ENCODE measurements around the gene EXD3.

EXD3 gene

DNA sequence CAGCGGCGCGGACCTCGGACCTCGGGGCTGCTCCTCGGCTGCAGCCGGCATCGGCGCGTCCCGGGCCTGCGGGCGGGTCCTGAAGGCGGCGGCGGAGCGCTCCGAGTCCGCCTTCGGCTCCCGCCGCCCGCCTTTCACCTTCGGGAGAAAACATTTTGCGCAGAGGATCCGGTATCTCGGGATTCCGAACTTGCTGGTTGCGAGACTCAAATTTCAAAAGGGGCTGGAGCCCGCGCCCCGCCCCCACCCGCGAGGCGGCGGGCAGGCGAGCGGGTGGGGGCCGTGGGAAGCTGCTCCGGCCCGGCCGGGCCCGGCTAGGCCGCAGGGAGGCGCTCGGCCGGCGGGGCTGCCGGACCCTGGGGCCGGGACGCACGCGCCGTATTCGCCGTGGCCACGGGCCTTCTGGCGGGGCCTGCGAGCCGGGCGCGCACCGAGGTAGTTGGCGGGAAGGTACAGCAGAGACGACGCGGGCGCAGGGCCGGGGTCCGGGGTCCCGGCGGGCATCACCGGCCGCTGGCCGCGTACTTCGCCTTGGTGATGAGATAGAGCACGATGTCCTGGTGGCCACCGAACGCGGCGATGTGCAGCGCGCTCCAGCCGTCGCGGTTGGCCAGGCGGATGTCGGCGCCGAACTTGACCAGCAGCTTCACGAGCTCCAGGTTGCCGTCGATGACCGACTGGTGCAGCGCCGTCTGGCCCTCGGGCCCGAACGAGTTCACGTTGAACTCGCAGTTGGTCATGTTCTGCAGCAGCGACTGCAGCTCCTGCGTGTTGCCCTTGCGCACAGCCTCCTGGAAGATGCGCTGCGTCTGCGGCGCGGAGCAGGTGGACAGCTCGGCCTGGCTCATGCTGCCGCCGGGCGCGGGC is 121.6 kb downstream of the EXD3 start:
- peak; percentile 23 for DNase-seq

DNA sequence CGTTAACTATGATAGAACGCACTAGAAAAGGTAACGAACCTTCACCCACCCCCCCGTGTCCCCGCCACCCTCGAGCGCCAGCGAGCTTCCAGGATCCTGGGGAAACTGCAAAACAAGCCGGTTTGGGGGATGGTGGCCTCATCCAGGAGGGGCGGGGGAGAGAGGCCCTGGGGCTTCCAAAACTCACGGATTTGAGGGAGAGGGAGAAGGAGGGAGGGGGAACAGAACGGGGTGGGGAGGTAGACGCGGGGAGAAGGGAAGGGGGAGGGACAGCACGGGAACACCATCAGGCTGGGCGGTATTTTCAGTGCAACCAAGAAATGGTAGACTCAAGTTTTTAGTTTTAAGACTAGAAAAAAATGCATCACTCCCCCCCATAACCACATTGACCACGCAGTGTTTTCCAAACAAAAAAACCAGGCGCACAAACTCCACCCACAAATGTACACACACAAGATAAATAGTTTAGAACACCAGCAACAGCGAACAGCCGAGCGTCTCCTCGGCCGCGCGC is 122.3 kb downstream of the EXD3 start:
- DNase-seq = peak; percentile 32

DNA sequence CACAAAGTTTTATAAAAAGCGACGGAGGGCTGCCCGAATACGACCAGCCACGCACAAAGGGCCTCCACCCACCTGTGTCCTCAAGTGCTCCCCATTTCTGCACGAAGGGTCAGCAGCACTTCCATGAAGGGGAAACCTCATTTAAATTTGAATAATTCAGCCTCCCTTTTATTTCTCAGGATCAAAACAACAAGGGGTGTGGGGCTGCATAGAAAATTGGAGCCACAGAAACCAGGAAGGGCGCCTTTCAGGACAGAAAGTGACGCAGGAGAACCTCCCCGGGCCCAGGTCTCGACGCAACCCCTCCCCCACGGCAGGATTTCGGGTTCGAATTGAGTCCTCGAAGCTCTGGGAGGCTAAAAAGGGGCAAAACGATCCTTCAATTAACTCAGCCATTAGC is 123.0 kb downstream of the EXD3 start:
- peak; percentile 5 for DNase-seq

DNA sequence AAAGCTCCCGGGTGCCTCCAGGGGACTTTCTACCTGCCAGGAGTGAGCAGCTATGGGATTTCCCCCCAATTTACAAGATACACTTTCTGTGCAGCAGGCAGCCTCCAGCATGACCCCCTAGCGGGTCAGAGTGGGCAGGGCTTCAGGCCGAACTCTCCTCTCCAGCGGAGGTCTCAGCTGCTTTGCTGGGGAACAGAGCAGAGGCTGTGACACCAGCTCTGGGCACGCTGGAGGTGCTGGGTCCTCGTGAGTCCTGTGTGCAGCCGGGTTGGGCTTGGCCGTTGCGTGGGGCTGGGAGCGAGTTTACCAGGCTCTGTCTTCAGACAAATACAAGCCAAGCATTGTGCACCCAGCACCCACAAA is 123.8 kb downstream of the EXD3 start:
- DNase-seq = no peak

DNA sequence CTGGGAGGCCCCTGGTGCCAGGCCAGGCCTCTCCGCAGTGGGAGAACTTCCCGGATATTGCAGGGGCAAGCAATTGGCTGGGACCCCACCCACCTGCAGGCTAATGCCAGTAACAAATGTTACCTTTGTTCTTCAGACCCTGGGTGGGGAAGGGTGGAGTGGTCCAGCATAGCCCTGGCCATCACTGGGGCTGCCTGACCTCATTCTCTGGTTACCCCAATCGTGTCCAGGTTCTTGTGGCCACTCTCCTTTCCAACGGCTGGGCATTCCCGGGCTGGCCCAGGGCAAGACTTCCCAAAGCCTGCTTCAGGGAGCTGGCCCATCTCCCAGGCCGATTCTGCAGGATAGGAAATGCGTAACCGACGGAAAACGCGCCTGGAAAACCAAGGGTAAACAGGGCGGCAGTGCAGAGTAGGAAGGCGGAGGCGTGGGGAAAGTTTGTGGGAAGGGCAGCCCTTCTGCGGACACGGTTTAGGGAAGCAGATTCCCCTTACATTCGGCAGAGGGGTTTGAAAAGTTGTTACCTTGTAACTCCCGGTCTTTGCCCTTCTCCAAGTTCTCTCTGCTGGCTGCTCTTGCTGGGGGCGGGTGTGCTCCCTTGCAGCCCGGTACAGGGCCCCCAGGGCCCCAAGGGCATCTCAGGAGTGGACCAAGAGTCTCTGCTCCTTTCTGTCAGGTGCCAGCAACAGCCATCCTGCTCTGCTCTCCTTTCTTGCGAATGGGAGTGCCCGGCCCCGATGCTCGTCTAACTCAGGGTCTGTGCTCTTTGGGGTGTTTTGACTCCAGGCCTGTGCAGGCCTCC is 124.4 kb downstream of the EXD3 start:
- DNase-seq = no peak

DNA sequence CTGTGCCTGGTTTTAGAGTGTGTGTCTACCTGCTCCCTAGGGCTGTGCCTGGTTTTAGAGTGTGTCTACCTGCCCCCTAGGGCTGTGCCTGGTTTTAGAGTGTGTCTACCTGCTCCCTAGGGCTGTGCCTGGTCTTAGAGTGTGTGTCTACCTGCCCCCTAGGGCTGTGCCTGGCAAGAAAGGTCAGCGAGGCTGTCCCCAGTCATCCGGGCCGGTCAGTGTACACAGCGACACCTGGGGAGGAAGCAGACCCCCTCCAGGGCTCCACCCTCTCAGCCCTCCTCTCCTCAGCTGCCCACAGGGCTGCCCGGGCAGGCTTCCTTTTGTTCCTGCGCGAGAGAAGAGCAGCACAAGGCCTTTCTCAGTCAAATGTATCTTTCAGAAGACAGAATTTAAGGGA is 125.0 kb downstream of the EXD3 start:
- no peak for DNase-seq

DNA sequence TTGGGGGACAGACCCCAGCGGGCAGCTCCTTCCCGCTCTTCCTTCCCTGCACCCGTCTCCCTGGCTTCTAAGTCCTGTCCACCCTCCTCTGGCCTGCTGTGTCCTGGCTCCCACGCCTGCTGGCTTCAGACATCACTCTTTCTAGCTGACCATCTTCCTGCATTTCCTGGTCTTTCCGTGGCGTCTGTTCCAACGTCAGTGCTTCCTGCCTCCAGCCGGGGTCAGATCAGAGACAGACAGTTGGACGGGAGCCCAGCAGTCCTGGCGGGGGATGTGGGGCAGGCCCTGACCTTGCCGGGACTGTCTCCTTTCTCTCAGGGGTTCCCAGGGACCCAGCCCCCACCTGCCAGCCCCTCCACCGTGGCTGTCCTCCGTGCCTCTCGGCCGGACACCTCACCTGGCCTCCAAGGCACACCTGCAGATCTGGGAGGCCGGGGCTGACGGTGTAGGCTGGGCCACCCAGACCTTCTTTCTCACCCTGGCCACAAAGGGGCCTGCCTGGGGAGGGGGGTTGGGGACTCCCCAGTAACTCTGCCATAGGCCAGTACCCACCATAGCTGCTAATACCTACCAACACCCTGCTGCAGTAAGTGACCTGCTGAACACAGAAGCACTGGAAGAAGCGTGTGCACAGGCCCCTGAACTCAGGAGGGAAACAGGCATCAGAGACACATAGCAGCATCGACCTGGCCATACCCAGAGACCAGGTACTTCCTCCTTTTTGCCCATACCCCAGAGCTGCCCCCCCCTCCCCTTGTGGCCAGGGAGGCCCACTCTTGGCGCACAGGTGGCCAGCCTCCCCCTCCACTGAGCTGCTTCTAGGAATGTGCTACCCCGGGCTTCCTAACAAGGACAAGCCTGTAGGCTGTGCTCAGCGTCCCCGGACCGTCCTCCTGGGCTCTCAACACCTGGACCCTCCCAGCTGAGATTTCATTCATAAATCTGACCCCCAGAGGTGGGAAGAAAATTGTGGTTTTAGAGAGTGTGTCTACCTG is 126.0 kb downstream of the EXD3 start:
- DNase-seq = no peak

DNA sequence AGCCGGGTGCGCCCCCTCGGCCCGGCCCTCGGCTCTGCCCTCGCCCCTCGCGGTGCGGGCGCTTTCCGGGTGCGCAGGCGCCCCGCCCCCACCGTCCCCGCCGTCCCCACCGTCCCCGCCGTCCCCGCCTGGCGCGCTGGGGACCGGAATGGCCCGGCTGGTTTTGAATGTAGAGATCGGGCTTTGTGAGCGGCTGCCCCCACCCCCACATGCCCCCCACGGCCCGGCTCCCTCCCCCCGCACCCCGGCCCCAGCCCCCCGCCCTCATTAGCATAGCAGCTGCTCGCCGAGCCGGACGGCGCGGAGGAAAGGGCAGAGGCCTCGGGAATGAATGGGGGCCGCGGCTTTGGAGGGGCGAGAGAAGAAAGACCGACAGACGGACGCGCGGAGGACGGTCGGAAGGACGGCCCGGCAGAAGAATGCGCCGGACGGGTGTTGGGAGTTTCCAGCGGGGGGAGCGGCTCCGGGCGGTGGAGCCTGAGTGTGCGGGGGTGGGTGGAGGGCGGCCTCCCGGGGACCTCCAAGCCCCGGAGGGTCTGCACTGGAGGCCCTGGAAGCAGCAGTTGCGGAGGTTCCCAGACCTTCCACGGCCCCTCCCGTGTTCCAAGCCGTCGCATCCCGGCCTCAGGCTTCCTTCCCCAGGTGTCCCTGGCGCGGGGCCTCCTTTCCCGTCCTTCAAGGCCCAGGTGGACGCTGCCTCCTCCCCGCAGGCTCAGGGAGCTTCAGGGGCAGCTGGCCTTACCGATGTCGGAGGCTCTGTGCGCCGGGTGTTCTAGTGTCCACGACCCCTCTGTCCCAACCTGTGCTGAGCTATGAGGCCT is 126.9 kb downstream of the EXD3 start:
- DNase-seq = no peak

DNA sequence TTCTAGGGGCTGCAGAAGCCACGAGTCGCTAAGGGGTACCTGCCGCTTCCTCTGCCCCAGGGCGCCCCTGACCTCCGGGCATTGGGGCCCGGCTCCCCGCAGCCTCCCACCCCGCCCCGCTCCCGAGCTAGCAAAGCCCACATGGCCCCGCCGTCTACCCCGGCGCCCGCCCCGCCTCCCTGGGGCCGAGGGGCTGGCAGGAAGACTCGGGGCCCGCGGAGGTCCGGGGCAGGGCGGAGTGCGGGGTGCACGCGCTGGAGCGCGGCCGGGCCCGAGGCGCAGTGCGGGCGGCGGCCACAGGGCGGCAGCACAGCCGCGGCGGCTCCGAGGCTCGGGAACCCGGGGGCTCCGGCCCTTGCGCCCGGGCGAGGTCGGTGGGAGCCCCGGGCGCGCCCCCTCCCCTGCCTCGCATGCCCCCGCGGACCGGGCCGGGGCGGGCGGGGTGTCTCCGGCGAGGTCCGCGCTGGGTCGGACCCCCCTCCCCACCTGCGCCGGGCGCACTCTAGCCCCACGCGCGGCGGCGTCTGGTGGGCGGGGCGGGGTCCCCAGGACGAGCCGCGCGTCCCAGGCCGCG is 127.6 kb downstream of the EXD3 start:
- DNase-seq = no peak

DNA sequence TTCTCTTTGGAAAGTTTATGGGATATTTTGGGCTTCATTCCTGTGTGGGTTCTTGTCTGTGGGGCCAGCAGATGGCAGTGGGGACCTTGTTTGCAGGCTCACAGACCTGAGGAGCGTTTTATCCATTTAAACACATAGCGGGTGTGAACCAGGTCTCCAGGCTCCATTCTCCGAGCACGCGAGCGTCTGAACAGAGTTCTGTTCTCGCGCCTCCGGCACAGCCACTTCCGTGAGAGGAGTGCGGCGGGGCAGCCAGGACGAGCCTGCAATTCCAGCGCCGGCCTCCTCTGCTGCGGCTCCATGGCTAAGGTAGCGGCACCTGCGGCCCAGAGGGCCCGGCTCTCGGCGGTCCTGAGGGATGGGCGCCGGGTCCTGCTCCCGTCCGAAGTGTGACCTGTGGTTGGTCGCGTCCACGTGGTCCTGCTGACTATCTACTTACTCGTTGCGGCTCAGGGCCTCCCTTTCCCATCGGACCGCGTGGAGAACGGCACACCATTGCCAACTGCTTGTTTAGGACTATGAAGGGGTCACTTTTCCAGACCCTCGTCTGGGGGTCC is 128.2 kb downstream of the EXD3 start:
- no peak for DNase-seq

DNA sequence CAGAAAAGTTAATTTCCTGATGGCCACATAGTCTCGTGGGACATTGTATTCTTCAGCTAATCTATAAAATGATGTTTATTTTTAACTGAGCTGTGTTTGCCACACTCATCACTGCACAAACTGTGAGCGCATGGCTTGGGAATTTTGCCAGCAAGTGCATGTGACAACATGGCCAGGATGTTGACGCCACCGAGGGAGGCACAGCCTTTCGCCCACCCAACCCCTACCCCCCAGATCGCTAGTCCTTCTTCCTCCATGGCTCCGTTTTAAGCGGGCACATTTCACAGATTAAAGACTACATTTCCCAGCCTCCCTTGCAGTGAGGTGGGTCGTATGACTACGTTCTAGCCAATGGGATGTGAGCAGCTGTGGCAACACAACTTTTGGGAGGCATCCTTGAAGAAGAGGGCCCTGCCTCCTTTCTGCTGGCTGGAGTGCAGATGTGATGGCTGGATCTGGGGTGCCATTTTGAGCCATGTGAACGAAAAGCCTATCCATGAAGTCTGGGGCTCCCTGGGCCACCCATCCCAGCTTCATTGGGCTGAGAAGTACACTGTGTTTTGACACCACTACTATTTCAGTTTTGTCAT is 128.8 kb downstream of the EXD3 start:
- DNase-seq = no peak

DNA sequence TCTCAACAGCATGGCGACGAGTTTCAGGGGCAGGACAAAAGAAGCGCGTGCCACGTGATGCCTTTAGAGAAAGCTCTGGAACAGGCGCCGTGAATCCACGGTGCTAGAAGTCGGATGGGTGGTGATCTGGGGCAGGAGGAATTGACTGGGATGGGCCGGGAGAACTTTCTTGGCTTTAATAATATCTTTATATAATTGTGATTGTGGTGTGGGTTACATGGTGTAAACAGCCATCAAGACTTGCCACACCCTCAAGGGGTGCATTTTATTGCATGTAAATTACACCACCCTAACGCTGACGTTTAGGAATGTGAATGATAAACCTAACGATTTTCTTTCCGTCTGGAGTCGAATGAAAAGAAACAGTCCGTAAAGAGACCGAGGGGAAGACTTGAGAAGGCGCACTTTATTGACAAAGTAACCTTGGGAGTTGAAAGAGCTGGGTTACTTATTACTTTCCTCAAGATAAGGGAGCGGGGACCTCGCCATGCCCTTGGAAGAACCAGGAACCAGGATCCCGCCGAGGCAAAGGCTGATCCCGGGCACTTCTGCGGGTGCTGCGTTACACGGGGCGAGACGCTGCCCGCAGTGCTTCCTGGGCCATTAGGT is 129.4 kb downstream of the EXD3 start:
- no peak for DNase-seq

DNA sequence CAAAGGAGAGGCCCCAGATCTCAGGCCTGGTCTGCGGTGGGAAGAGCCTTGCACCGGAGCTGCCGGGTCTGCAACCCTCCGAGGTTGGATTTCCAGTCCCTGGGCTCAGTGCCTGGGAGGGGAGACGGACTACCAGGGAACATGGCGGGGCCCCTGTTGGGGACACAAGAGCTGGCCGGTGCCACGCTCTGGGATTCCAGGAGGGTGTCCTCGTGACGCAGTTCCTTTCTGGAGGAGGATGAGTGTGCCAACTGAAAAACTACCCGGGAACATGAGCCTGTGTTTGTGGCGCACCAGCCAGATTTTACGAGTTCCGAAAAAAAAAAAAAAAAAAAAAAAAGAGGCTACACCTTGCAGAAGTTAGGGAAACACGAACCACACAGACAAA is 129.9 kb downstream of the EXD3 start:
- no peak for DNase-seq

DNA sequence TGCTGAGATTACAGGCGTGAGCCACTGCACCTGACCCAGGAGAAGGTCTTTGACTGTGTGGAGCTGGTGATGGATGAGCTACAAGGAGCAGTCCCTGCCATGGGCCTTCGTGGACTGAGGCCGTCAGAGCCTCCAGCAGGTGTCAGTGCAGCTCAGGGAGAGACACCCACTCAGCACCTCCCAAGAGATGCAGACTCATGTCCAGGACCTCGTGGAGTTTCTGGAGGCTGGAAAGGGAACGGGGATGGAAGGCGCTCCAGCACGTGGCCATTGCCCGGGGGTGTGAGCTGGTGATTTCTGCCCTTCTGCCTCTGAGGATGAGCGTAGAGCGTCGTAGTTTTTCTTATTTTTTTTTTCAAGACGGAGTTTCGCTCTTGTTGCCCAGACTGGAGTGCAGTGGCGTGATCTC is 136.0 kb downstream of the EXD3 start:
- no peak for DNase-seq

DNA sequence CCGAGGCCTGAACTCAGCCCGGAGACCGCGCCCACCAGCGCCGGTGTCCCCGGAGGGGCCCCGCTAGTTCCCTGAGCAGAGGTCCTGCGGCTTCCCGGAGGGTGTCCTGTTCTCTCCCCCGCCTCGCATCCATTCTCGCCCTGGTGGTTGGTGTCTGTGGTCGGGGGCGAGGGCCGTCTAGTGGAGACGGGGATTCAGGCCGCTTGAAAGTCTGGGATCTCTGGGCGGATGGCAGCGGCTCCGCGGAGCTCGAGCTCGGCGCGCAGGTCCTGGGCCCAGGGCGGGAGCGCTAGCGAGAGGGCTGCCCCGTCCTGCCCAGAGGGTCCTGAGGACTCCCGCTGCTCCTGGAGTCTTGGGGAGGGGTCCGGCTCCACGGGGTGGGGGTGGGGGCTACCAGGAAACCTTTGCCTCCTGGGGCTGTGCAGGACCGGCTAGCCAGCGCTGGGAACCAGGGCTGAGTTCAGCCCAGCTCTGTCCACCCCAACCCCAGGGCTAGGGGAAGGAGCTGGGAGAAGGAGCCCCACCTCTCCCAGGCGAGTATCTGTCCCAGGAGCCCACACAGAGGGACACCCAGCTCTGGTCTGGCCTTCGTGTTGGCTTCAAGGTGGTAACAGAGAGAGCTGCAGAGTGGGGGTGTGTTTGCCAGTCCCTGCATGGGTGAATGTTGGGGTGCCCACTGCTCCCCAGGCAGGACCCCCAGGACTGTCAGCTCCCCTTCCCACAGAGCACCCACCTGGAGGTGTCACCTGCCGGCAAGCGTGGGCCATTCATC is 141.4 kb downstream of the EXD3 start:
- no peak for DNase-seq

DNA sequence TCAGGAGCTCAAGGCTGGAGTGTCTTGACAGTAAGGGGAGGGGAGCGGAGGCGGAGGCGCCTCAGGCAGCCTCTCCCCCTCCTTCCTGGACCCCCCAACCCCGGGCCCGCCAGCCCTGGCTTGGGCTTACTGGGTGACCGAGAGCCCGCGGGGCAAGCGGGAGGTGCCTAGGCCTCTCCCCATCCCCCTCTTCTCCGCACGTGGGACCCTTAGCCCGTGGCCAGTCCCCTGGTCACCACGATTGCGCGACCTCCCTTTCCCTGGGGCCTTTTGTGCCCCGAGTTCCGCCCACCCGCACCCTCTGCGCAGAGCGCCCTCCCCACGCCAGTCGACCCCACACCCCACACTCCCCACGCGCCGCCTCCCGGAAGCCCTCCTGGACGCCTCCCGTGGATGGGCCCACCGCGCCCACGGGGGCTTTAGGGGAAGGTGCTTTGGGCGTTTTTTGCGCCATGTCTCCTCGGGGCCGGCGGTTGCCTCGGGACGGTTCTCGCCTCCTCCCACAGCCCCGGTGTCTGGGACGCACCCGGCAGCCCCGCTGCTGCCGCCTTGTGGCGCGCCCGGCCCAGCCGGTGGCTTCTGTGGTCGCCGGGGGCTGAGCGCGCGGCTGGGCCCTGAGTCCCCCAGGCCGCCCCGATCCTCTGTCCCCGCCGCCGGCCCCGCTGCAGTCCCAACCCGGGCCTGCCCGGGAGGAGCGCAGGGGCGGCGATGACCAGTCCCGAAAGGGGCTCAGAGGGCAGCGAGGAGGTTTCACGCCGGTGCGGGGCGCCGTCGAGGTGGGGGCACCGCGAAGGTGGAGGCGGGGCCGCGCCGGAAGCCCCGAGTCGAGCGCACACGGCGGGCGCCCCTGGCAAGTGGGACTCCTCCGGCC is 142.3 kb downstream of the EXD3 start:
- no peak for DNase-seq

DNA sequence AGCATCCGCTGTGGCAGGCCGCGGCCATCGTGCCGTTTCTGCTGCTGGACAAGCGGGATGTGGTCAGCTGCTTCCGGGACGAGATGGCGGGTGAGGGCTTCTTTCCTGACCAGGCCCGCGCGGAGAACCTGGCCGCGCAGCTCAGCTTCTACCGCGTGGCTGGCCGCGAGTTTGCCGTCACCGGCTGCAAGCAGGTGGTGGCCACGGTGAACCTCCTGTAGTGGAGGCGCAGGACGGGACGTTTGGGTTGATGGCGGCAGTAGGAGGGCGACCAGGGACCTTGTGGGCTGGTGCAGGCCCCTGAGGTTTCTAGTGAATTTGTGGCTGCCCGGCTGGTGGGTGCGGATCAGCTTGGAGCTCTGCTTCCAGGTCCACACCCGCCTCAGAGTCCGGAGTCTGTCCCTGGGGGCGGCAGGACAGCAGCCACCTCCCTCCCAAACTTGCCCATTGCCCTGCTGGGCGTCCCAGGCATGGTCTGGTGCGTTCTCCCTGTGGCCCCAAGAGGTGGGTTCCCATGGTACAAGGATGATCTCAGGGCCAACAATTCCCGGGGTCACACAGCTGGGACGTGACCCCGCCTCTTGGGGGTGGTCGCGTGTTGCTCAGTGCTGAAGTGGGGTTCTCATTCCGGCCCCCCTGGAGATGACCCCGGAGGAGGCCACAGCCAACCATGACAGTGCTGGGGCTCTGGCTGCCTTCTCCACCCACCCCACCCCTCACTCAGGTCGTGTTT is 143.1 kb downstream of the EXD3 start:
- DNase-seq = no peak

Data from NCI-H2227 treated with DMSO at 0.1 percent for 48 hours (cell line).